GM20431 (cell line): ENCODE measurements around the gene KYAT1.

Experiments
- in situ Hi-C: fragments of 300-500 bp; cut with MseI, MboI; formaldehyde crosslinking; loops from one replicate; pipeline ENCODE4 v1.15.0; 2020; ENCODE audit warnings: low sequenced_read_pairs; ENCODE audit not compliant: unreplicated experiment

Gene KYAT1

GRCh38 chr9:128910906-128911305, 29.2 kb upstream of the KYAT1 start:
- in situ Hi-C loops, result no loop called here

GRCh38 chr9:128909859-128910258, 28.1 kb upstream of the KYAT1 start:
- in situ Hi-C loops, result no loop called here

GRCh38 chr9:128908372-128908771, 26.6 kb upstream of the KYAT1 start:
- in situ Hi-C loops, result no loop called here

GRCh38 chr9:128906741-128907140, 25.0 kb upstream of the KYAT1 start:
- in situ Hi-C loops, result no loop called here

- in situ Hi-C loops, result no loop called here
Observed at GRCh38 chr9:128905964-128906363, 24.2 kb upstream of the KYAT1 start.

- in situ Hi-C loops, result no loop called here
Observed at GRCh38 chr9:128903871-128904620, 22.3 kb upstream of the KYAT1 start.

GRCh38 chr9:128903079-128903461, 21.3 kb upstream of the KYAT1 start:
- in situ Hi-C loops, result no loop called here

GRCh38 chr9:128902351-128903078, 20.8 kb upstream of the KYAT1 start:
- in situ Hi-C loops, result no loop called here

GRCh38 chr9:128901822-128902221, 20.1 kb upstream of the KYAT1 start:
- in situ Hi-C loops, result no loop called here

- in situ Hi-C loops, result no loop called here
Observed at GRCh38 chr9:128901379-128901778, 19.6 kb upstream of the KYAT1 start.

GRCh38 chr9:128899566-128900322, 18.0 kb upstream of the KYAT1 start:
- in situ Hi-C loops, result no loop called here

- in situ Hi-C loops, result no loop called here
Observed at GRCh38 chr9:128898845-128899565, 17.3 kb upstream of the KYAT1 start.

GRCh38 chr9:128898382-128898781, 16.6 kb upstream of the KYAT1 start:
- in situ Hi-C loops, result no loop called here

- in situ Hi-C loops, result no loop called here
Observed at GRCh38 chr9:128895556-128895955, 13.8 kb upstream of the KYAT1 start.

- in situ Hi-C loops, result no loop called here
Observed at GRCh38 chr9:128894764-128895163, 13.0 kb upstream of the KYAT1 start.

GRCh38 chr9:128893354-128893753, 11.6 kb upstream of the KYAT1 start:
- in situ Hi-C loops, result no loop called here

- in situ Hi-C loops, result no loop called here
Observed at GRCh38 chr9:128892221-128892921, 10.6 kb upstream of the KYAT1 start.

- in situ Hi-C loops, result no loop called here
Observed at GRCh38 chr9:128891321-128892220, 9.8 kb upstream of the KYAT1 start.

GRCh38 chr9:128887914-128888350, 6.2 kb upstream of the KYAT1 start:
- in situ Hi-C loops, result no loop called here
